CD4-positive, alpha-beta T cell (primary cell): ENCODE measurements around the gene WDTC1. TPM values are rescaled to one million over a fixed set of nuclear protein-coding genes. Genes with fewer than 3 reads are reported as not detected.

Source experiments
- total RNA-seq, 174 experiments: library from RNA in 2 of 174; stranded (reverse) in 2 of 174; gene quantifications; one replicate each; pipeline ENCODE4 v1.2.3 and lab custom pipeline; 2021 to 2026

WDTC1 gene
- total RNA-seq, 2 experiments from 2014 or later: 17.7 to 18.6 TPM

Other genes starting within 250 kb of the WDTC1 start
- under 1 TPM; 0.19 to 0.20 TPM for gene TRNP1, start 240.9 kb upstream of the WDTC1 start, total RNA-seq
- gene TENT5B, start 221.8 kb upstream of the WDTC1 start, total RNA-seq: not detected
- 10 to 100 TPM; 14.2 to 19.0 TPM for gene SLC9A1, start 79.5 kb upstream of the WDTC1 start, total RNA-seq
- 10 to 100 TPM; 21.8 to 22.5 TPM for gene TMEM222, start 87.5 kb downstream of the WDTC1 start, total RNA-seq
- 100 to 1,000 TPM; 135 to 140 TPM for gene SYTL1, start 107.4 kb downstream of the WDTC1 start, total RNA-seq
- gene MAP3K6, start 132.3 kb downstream of the WDTC1 start, total RNA-seq: 1 to 10 TPM; 8.5 to 8.8 TPM
- gene FCN3, start 140.2 kb downstream of the WDTC1 start, total RNA-seq: not detected
- not detected for gene CD164L2, start 148.7 kb downstream of the WDTC1 start, total RNA-seq
- under 1 TPM; 0.14 to 0.19 TPM for gene GPR3, start 158.0 kb downstream of the WDTC1 start, total RNA-seq